ENCODE results near the gene MBNL2. TPM values are rescaled to one million over a fixed set of nuclear protein-coding genes. Genes with fewer than 3 reads are reported as not detected.
A peak's percentile ranks its signal among the peaks of the same experiment; 100 is the strongest.

MBNL2 gene
- polyA plus RNA-seq, 4 donors: 12.1 to 31.2 (median 13.2) TPM

DNA sequence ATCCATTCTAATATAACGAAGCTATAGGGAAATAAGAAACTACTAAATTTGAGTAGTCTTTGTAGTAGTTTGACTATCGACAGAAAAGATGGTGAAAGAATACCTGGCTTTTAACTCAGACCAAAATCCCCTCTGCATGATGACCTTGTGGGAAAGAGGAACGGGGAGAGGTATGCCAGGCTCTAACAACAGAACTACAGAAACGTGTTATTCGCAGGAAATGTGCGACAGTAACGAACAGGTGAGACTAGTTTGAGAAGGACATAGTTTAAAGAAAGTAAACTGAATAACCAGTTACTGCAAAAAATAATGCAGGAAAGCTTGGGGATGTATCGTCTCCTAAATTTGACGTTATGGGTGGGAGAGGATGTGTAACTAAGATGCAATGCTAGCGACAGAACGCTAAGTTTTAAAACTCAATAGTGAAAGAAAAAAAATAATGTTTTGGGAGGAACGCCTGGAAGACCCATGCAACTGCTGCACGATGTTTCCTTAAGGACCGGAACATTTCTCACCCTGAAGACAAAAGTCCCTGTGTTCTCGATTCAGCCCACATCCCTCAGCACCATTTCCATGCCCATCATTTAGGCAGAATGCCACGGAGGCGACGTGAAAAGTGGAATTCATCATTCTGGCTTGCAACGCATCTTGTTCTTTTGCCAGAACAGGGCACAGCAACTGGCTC lies 210.2 kb downstream of the MBNL2 start:
- DNase-seq: peak in 1 of 2 donors; percentile 9
- FAIRE-seq: no peak
- 10 to 13% (median 13%) methylated on average over 19 of the region's 19 CpGs for WGBS, 3 donors

DNA sequence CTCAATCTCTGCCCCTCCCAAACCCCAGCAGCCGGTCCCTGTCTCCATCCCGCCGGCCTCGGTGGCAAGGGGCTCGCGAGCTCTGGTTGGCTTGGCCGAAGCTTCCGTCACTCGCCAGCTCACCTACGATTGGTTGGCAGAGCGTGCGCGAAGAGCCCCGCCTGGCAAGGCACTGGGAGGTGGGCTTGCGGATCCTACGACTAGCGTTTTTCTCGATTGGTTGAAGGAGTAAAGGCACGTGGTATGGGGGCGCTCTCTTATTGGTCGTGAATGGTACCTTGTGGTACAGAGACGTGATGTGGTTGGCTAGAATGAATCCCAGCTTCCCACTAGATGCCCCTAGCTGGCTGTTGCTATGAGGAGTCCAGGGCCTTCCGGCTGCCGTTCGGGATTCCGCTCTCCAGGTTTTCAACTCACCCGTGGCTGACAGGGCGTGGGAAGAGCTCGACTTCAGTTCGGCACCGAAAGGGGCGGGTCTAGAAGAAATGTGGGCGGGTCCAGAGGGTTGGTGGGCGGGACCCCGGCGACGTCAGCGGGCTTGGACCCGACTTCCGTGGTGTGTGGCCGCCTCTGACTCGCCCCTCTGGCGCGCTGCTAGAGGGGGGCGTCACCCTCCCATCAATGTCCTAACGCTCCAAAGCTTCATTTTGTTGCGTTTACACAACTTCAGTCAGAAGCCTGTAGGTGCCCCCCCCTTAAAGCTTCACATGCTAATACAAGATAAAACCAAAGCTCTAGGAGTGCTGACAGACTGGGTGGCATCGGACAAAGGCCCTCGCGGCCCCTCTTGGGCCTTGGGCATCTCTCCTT lies 211.0 kb downstream of the MBNL2 start:
- Histone ChIP-seq H3K27ac (ENCODE audit: low read depth in 1 of 3, low read length in 2 of 3) (peak overlapping the region; percentile 96 to 100 (median 100)), H3K4me3 (ENCODE audit: low read depth in 1 of 3, low read length in 3 of 3) (peak overlapping the region; percentile 53 to 87 (median 67)), H3K4me1 (ENCODE audit: control insufficient read depth in 3 of 3, insufficient read depth in 2 of 3, low read depth in 1 of 3, low read length in 2 of 3) (peaks cover 0 to 23% (median 2%) of the 10 kb centered on the region in 3 donors), H3K9me3 (ENCODE audit: control insufficient read depth in 2 of 2, insufficient read depth in 1 of 2, low read depth in 1 of 2, low read length in 1 of 2) (no peaks in the 10 kb centered on the region), H3K27me3 (ENCODE audit: control insufficient read depth in 3 of 3, insufficient read depth in 3 of 3, low read length in 3 of 3) (no peaks in the 10 kb centered on the region), H3K36me3 (ENCODE audit: control insufficient read depth in 3 of 3, insufficient read depth in 2 of 3, low read depth in 1 of 3, low read length in 3 of 3) (no peaks in the 10 kb centered on the region)
- WGBS, 3 donors: 0 to 2% (median 1%) methylated on average over 48 to 50 of the region's 50 CpGs
- DNase-seq (peak; percentile 100), FAIRE-seq (peak; percentile 95)

More for the DNA sequence above, 210.2 kb downstream of the MBNL2 start:
- Histone ChIP-seq H3K36me3 (ENCODE audit: control insufficient read depth in 3 of 3, insufficient read depth in 2 of 3, low read depth in 1 of 3, low read length in 3 of 3) (no peaks in the 10 kb centered on the region), H3K9me3 (ENCODE audit: control insufficient read depth in 2 of 2, insufficient read depth in 1 of 2, low read depth in 1 of 2, low read length in 1 of 2) (no peaks in the 10 kb centered on the region), H3K27ac (ENCODE audit: low read depth in 1 of 3, low read length in 2 of 3) (peak overlapping the region; percentile 16 to 100 (median 100)), H3K4me1 (ENCODE audit: control insufficient read depth in 3 of 3, insufficient read depth in 2 of 3, low read depth in 1 of 3, low read length in 2 of 3) (peaks cover 0 to 23% (median 2%) of the 10 kb centered on the region in 3 donors), H3K4me3 (ENCODE audit: low read depth in 1 of 3, low read length in 3 of 3) (peak overlapping the region; percentile 47 to 87 (median 57)), H3K27me3 (ENCODE audit: control insufficient read depth in 3 of 3, insufficient read depth in 3 of 3, low read length in 3 of 3) (no peaks in the 10 kb centered on the region)

DNA sequence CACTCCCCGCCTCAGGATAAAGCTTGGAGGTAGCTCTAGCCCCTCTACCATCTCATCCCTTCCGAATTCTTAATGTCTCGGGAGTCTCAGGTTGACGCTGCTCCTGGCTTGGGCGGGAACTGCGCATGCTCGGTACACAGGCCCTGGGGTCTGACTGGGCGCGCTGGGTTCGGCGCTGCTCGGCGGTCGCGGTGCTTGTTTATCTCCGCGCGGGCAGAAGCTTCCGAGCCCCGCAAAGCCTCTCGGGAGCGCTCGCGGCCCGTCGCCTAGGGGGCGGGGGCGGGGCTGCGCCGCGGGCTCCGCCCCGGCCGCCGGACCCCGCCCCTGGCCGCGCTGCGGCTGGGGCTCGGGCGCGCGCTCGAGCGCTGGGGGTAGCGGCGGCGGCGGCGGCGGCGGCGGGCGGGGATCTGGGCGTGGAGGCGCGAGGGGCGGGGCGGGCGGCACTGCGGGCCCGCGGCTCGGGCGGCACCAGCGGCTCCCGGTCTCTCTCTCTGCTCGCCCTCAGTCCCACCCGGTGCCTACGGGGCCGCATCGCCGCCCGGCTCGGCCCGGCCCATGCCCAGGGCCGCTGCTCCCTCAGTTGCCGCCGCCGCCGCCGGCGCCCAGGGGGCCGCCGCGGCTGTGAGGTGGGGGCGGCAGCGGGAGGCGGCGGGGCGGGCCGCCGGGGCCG lies 211.7 kb downstream of the MBNL2 start, which contains the start of gene RAP2A:
Gene RAP2A, plus strand, starts transcription at position 443 of the 670 bp plus-strand sequence. CDS start 302 bp downstream, outside the sequence.
- DNase-seq (peak; percentile 89 to 93), FAIRE-seq (no peak)
- no peaks in the 10 kb centered on the region for H3K36me3 ChIP-seq (ENCODE audit: control insufficient read depth in 3 of 3, insufficient read depth in 2 of 3, low read depth in 1 of 3, low read length in 3 of 3)
- no peaks in the 10 kb centered on the region for H3K27me3 ChIP-seq (ENCODE audit: control insufficient read depth in 3 of 3, insufficient read depth in 3 of 3, low read length in 3 of 3)
- H3K27ac ChIP-seq (ENCODE audit: low read depth in 1 of 3, low read length in 2 of 3): peak within 1 kb of the TSS; percentile 96 to 100 (median 100)
- no peaks in the 10 kb centered on the region for H3K9me3 ChIP-seq (ENCODE audit: control insufficient read depth in 2 of 2, insufficient read depth in 1 of 2, low read depth in 1 of 2, low read length in 1 of 2)
- H3K4me3 ChIP-seq (ENCODE audit: low read depth in 1 of 3, low read length in 3 of 3): peak within 1 kb of the TSS; percentile 53 to 87 (median 83)
- WGBS, 3 donors: 0% methylated on average over 39 to 94 of the region's 94 CpGs
- peaks cover 0 to 23% (median 2%) of the 10 kb centered on the region in 3 donors for H3K4me1 ChIP-seq (ENCODE audit: control insufficient read depth in 3 of 3, insufficient read depth in 2 of 3, low read depth in 1 of 3, low read length in 2 of 3)

DNA sequence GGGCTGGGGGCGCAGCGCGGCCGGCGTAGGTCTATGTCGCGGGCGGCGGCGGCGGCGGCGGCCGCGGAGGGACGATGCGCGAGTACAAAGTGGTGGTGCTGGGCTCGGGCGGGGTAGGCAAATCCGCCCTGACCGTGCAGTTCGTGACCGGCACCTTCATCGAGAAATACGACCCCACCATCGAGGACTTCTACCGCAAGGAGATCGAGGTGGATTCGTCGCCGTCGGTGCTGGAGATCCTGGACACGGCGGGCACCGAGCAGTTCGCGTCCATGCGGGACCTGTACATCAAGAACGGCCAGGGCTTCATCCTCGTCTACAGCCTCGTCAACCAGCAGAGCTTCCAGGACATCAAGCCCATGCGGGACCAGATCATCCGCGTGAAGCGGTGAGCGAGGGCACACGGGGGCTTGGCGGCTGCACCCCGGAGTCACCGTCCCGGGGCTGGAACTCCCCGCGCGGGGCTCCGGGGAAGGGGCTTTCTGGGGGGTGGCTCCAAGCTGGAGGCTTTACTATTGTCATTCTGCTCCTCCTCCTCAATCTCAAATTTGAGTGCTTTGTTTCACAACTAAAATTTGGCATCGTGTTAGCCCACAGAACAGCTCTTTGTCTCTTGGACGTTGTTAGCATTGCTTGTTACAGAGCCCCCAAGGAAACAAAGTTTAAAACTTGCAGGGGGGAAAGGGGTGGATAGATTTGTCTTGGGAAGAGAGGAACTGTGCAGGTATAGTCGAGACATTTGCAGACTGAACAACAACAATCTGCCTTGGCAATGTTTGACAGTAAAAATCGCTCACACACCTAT lies 212.5 kb downstream of the MBNL2 start:
- Histone ChIP-seq H3K4me3 (ENCODE audit: low read depth in 1 of 3, low read length in 3 of 3) (peak overlapping the region; percentile 53 to 83 (median 67)), H3K36me3 (ENCODE audit: control insufficient read depth in 3 of 3, insufficient read depth in 2 of 3, low read depth in 1 of 3, low read length in 3 of 3) (no peaks in the 10 kb centered on the region), H3K27me3 (ENCODE audit: control insufficient read depth in 3 of 3, insufficient read depth in 3 of 3, low read length in 3 of 3) (no peaks in the 10 kb centered on the region), H3K27ac (ENCODE audit: low read depth in 1 of 3, low read length in 2 of 3) (peak overlapping the region; percentile 42 to 96 (median 72)), H3K9me3 (ENCODE audit: control insufficient read depth in 2 of 2, insufficient read depth in 1 of 2, low read depth in 1 of 2, low read length in 1 of 2) (no peaks in the 10 kb centered on the region), H3K4me1 (ENCODE audit: control insufficient read depth in 3 of 3, insufficient read depth in 2 of 3, low read depth in 1 of 3, low read length in 2 of 3) (peaks cover 0 to 23% (median 2%) of the 10 kb centered on the region in 3 donors)
- DNase-seq (peak; percentile 37 to 78), FAIRE-seq (no peak)
- 0 to 1% (median 0%) methylated on average over 41 to 60 of the region's 60 CpGs for WGBS, 3 donors

DNA sequence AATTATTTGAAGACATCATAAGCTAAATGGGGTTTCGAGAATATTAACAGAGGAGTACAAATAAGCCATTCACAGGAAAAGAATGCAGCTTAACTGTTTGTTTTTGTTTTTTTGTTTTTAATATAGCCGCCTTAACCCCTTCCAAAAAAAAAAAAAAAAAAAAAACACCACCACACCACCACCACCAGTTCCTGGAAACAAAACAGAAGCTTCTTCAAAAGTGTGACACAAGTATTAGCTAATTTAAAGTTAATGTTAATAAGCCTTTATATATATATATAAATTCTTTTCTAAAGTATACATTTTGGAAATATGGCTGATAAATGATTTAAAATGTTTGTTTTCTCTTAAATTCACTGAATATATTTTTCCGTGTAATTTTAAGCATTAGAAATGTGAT lies 213.2 kb downstream of the MBNL2 start:
- no peak for FAIRE-seq
- no peaks in the 10 kb centered on the region for H3K27me3 ChIP-seq (ENCODE audit: control insufficient read depth in 3 of 3, insufficient read depth in 3 of 3, low read length in 3 of 3)
- no peaks in the 10 kb centered on the region for H3K9me3 ChIP-seq (ENCODE audit: control insufficient read depth in 2 of 2, insufficient read depth in 1 of 2, low read depth in 1 of 2, low read length in 1 of 2)
- peak overlapping the region in 1 of 3 donors; percentile 67 for H3K4me3 ChIP-seq (ENCODE audit: low read depth in 1 of 3, low read length in 3 of 3)
- DNase-seq: no peak
- WGBS, 3 donors: 21 to 29% (median 27%) methylated on average over 3 of the region's 3 CpGs
- peaks cover 0 to 20% (median 2%) of the 10 kb centered on the region in 3 donors for H3K4me1 ChIP-seq (ENCODE audit: control insufficient read depth in 3 of 3, insufficient read depth in 2 of 3, low read depth in 1 of 3, low read length in 2 of 3)
- H3K27ac ChIP-seq (ENCODE audit: low read depth in 1 of 3, low read length in 2 of 3): peak overlapping the region in 1 of 3 donors; percentile 72
- no peaks in the 10 kb centered on the region for H3K36me3 ChIP-seq (ENCODE audit: control insufficient read depth in 3 of 3, insufficient read depth in 2 of 3, low read depth in 1 of 3, low read length in 3 of 3)

DNA sequence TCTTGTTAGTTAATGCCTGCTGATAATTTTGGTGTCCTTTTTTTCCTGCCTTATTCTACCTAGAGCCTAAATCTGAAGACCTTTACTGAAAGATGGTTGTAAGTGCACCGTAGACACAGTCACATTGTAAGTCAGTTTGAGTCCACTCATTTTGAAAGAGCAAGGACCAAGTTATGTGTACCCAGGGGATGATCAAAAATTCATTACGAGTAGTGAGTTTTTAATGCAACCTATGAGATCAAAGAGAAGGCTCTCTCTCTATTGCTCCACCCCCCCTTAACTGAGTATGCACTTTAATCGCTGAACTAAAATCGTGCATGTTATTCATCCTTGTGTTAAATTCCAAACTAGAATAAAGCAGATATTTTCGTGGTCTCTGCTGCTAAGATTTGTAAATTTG lies 213.7 kb downstream of the MBNL2 start:
- 8 to 14% (median 13%) methylated on average over 5 of the region's 5 CpGs for WGBS, 3 donors

DNA sequence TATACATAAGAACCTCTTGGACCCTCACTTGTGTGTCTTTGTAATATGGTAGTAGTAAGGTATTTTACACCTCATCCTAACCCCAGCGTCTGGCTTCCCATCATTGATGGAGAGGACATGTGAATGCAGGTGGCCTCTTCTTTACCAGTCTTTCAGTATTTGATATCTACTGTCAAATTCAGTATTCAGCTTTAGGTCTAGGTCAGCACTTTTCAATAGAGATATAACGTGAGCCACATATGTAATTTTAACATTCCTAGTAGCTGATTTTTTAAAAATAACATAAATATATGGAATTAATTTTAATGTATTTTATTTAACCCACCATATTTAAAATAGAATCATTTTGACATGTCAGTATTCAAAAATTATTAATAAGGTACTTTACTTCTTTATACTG lies 214.7 kb downstream of the MBNL2 start:
- H3K4me1 ChIP-seq (ENCODE audit: control insufficient read depth in 3 of 3, insufficient read depth in 2 of 3, low read depth in 1 of 3, low read length in 2 of 3): peaks cover 0 to 7% (median 2%) of the 10 kb centered on the region in 3 donors

More for the DNA sequence above, 213.7 kb downstream of the MBNL2 start:
- Histone ChIP-seq H3K27ac (ENCODE audit: low read depth in 1 of 3, low read length in 2 of 3) (no peak overlapping the region), H3K9me3 (ENCODE audit: control insufficient read depth in 2 of 2, insufficient read depth in 1 of 2, low read depth in 1 of 2, low read length in 1 of 2) (no peaks in the 10 kb centered on the region), H3K4me3 (ENCODE audit: low read depth in 1 of 3, low read length in 3 of 3) (peak overlapping the region in 1 of 3 donors; percentile 20), H3K27me3 (ENCODE audit: control insufficient read depth in 3 of 3, insufficient read depth in 3 of 3, low read length in 3 of 3) (no peaks in the 10 kb centered on the region), H3K4me1 (ENCODE audit: control insufficient read depth in 3 of 3, insufficient read depth in 2 of 3, low read depth in 1 of 3, low read length in 2 of 3) (peaks cover 0 to 17% (median 2%) of the 10 kb centered on the region in 3 donors), H3K36me3 (ENCODE audit: control insufficient read depth in 3 of 3, insufficient read depth in 2 of 3, low read depth in 1 of 3, low read length in 3 of 3) (no peaks in the 10 kb centered on the region)
- FAIRE-seq: no peak
- DNase-seq: peak in 1 of 2 donors; percentile 7

More for the DNA sequence above, 214.7 kb downstream of the MBNL2 start:
- no peaks in the 10 kb centered on the region for H3K27me3 ChIP-seq (ENCODE audit: control insufficient read depth in 3 of 3, insufficient read depth in 3 of 3, low read length in 3 of 3)
- H3K4me3 ChIP-seq (ENCODE audit: low read depth in 1 of 3, low read length in 3 of 3): no peak overlapping the region
- no peak overlapping the region for H3K27ac ChIP-seq (ENCODE audit: low read depth in 1 of 3, low read length in 2 of 3)
- DNase-seq: no peak
- no peak for FAIRE-seq
- H3K9me3 ChIP-seq (ENCODE audit: control insufficient read depth in 2 of 2, insufficient read depth in 1 of 2, low read depth in 1 of 2, low read length in 1 of 2): no peaks in the 10 kb centered on the region
- H3K36me3 ChIP-seq (ENCODE audit: control insufficient read depth in 3 of 3, insufficient read depth in 2 of 3, low read depth in 1 of 3, low read length in 3 of 3): no peaks in the 10 kb centered on the region
- 84 to 94% (median 93%) methylated on average over 2 of the region's 2 CpGs for WGBS, 3 donors
